ENCODE results near the gene TSNAXIP1.
A peak's percentile ranks its signal among the peaks of the same experiment; 100 is the strongest.

TSNAXIP1 gene

DNA sequence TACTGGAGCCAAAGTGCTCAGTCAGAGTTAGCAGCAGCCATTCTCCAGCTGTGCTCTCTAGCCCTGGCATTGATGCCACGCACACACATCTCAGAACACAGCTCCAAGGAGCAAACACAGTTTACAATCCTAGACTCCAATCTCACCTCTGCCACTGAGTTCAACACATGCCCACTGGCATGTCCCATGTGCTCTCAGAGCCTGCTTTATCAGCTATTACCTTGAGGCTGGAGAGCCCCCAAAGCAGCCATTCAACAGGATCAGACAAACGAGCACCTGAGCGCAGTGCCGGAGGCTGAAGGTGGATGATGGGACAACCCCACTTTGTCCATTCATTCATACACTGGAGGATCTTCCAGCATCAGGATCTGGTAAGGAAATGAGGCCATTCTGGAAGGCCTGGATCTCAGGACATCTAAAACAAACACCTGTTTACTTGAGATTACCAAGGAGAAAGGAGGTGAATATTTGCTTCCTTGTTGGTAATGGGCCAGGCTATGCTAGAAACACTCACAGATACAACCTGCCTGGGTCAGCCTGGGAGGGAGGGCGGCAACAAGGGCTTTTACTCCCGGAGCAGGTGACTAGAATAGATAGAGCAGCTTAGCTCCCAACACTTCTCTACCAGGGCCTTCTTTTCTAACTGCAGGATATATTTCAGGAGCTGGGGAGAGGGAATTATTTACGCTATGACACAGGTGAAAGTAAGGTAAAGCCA, 25.7 kb upstream of the TSNAXIP1 start:
- DNase-seq (ENCODE audit: low read depth, low spot score), result no peak
- H3K27ac ChIP-seq, result no peak overlapping the region

DNA sequence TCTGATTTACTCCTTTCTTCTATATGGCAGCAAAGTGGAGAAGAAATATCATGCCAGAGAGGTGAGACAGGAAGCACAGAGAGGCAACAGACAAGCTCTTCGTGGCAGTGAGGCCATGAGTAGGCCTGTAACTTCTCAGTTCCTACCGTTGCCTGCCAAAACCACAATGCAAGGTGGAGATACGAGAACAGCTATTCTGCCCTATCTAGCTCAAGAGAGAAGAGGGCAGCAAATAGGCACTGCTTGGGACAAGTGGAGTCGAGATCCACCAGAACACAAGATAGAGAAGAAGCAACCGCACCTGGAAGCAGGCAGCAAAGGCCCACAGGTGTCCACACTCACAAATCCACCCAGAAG, 25.1 kb upstream of the TSNAXIP1 start:
- DNase-seq (ENCODE audit: low read depth, low spot score), result no peak
- H3K27ac ChIP-seq, result no peak overlapping the region

DNA sequence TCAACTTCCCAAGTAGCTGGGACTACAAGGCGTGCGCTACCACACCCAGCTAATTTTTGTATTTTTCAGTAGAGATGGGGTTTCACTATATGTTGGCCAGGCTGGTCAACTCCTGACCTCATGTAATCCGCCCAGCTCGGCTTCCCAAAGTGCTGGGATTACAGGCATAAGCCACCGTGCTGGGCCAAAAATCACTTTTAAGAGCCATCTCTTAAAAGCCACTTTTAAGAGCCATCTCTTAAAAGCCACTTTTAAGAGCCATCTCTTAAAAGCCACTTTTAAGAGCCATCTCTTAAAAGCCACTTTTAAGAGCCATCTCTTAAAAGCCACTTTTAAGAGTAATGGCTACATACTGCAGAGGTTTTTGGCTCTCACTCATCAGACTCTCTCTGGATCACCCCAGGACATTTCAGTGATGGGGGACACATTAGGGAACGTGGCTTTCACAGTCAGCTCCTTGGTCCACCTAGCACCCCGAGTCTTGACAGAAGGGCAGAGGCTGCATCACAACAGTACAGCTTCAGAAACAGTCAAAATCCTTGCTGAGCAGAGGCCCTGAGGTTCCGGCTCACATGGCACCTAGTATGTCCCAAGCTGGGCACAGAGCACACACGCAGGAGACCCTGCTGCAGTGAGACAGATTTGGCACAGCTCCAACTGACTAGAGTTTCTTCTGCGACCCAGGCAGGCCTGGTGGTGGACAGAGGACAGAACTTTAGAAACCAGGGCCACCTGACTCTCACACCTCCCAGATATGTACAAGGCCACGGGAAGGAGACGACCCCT, 23.9 kb upstream of the TSNAXIP1 start:
- no peak overlapping the region for H3K27ac ChIP-seq
- DNase-seq (ENCODE audit: low read depth, low spot score), result no peak

DNA sequence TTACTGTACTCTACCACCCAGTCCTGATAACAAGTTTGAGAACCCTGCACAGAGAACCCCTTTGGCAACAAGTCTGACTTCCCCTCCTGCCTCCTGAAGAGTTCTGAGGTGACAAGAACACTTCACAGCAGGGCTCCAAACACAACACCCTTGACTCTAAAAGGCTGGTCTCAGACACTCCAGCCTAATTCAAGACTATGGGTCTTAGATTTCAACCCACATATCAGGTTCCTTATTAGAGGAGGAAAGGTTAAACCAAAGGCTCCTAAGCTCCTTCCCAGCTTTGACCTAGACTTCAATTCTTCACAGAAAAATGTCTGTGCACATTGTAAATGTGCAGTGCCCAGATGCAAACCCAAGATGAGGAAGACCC, 23.4 kb upstream of the TSNAXIP1 start:
- DNase-seq (ENCODE audit: low read depth, low spot score), result no peak
- no peak overlapping the region for H3K27ac ChIP-seq

GRCh38 chr16:67786491-67786890, 20.2 kb upstream of the TSNAXIP1 start:
- H3K27ac ChIP-seq, result no peak overlapping the region
- DNase-seq (ENCODE audit: low read depth, low spot score), result no peak

- no peak for DNase-seq (ENCODE audit: low read depth, low spot score)
- no peak overlapping the region for H3K27ac ChIP-seq
Observed at GRCh38 chr16:67790071-67790470, 16.6 kb upstream of the TSNAXIP1 start.

DNA sequence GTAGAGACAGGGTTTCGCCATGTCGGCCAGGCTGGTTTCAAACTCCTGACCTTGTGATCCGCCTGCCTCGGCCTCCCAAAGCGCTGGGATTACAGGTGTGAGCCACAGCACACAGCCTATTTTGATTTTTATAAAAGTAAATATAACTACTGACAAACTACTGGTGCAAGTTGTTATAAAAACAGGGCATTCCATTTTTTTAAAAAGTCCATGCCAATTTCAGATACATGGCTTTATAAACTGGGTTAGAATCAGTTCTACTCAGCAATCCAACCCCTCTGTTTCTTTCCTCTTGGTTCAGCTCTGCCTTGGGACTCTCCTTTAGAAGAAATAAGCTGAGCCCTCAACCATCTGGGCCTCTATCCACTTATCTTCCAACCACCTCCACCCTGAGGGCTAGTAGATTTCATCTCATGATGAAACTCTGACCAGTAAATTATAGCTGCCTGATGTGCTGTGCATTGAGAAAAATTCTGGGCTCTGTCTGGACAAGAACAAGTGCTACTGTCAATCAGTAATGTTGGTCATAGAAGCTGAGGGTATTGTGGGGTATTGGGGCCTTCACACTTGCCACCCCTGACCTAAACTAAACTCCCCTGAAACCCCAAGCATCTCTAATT, 10.5 kb upstream of the TSNAXIP1 start:
- peak overlapping the region; percentile 7 for H3K27ac ChIP-seq
- DNase-seq (ENCODE audit: low read depth, low spot score), result no peak

DNA sequence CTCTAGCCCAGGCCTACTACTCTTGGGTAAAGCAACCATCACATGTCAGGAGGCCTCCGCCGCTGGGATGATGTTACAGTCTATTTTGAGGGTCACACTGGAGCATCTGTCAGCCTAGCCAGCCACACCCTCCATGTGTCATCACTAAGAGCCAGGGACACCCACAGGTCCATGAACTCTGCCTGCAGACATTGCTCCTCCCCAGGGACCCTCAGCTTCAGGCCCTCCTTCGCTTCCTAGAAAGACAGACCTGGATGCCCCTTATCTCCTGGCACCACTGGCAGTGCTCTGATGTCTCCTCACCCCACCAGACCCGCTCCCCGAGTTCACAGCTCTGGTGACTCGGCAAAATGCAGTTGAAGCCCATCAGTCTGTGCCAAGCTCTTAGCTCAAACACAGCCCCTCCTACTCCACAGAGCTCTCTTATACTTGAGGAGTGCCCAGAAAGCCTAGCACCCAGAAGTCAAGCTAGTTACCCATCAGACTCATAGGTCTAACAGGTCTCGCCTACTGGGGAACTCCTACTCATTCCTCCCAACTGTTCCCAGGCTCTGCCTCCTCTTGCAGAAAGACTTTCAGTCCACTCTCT, 6.3 kb upstream of the TSNAXIP1 start:
- no peak overlapping the region for H3K27ac ChIP-seq
- DNase-seq (ENCODE audit: low read depth, low spot score), result no peak

DNA sequence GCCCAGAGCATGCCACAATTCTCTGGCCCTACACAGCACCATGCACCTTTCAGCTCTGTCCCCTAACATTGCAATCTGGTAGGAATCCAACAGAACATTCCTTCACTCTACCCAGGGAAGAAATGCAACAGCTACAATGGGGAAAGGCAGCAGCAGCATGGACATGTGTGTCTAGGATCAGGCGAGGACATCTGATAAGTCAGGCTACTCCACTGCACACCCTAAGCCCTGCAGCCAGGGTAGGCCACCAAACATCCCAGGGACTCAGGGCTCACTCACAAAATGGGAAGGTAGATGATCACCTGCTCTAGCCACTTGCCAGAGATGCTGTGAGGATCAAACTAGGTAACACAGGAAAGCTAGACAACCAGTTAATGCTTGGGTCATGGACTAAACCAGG, 5.4 kb upstream of the TSNAXIP1 start:
- H3K27ac ChIP-seq, result no peak overlapping the region
- DNase-seq (ENCODE audit: low read depth, low spot score), result no peak

DNA sequence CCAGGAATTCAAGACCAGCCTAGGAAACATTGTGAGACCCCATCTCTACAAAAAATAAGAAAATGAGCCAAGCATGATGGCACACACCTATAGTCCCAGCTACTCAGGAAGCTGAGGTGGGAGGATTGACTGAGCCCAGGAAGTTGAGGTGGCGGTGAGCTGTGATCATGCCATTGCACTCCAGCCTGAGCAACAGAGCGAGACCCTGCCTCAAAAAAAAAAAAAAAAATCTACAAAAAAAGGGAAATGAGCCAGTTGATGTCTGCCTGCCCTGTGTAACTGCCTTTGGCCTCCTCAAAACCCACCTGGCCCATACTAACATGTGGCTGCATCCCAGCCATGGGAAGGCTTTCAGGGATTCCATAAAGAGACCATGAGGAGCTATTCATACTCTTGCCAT, 4.8 kb upstream of the TSNAXIP1 start:
- DNase-seq (ENCODE audit: low read depth, low spot score), result no peak
- no peak overlapping the region for H3K27ac ChIP-seq

GRCh38 chr16:67803894-67804293, 2.8 kb upstream of the TSNAXIP1 start:
- DNase-seq (ENCODE audit: low read depth, low spot score), result no peak
- no peak overlapping the region for H3K27ac ChIP-seq

DNA sequence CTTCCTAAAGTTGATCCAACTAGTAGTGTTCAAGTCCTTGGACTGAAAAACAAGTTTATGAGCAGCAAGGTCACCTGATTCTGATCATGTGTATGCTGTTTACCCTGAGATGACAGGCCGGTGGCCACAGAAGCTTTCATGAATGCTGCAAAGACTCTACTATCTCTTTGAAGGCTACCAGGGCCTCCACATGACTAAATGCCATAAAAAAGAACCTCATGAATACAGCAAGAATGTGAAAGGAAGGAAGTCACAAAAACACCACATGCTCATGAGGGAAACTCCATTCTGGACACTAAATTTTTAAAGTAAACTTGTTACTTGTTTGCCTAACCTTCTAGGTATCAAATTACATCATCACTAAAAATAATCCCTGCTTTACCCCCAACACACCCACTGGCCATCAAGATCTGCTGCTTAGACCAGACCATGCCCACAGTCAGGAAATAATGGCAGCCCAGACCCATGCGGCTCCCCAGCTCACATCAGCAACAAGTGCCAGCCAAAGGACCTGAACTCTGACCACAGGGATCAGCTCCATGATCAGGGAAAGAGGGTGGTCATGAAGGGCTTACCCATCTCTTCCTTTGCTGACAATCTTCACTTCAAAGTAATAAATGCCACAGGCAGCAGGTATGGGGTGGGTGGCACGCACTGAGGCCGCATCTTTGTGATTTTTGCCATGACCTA, 1.7 kb upstream of the TSNAXIP1 start:
- DNase-seq (ENCODE audit: low read depth, low spot score), result no peak
- H3K27ac ChIP-seq, result no peak overlapping the region

DNA sequence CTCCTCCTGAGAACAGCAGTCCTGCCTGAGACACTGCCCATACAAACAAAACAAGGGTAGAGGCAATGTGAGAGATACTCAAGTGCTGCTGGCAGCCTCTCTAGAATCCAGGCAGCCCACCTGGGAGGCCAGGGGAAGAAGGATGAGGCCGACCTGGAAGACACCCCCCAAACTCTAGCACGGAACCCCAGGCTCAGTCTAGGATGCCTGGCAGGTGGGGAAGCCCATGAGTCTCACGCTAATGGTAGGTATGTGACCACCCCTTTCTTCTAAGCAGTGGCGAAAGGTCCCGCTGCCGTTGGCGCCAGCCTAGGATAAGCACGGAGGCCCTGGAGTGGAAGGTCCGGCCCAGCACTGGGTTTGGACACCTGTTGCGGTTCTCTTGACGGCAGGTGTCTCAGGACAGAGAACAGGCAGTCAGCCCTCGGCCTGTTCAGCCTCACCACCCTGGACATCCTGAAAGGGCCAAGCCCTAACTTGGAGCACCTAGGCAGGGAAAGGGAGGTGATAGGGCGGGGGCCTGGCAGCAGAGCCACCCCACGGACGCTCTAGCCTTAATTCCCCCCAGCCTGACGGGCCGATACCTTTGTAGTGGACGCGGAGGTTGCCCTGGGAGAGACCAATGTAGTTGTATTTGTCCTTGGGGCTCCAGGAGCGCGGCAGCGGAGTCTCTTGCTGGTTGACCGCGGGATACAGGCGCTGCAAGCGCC, 816 bp upstream of the TSNAXIP1 start:
- H3K27ac ChIP-seq, result peak overlapping the region; percentile 37
- no peak for DNase-seq (ENCODE audit: low read depth, low spot score)

DNA sequence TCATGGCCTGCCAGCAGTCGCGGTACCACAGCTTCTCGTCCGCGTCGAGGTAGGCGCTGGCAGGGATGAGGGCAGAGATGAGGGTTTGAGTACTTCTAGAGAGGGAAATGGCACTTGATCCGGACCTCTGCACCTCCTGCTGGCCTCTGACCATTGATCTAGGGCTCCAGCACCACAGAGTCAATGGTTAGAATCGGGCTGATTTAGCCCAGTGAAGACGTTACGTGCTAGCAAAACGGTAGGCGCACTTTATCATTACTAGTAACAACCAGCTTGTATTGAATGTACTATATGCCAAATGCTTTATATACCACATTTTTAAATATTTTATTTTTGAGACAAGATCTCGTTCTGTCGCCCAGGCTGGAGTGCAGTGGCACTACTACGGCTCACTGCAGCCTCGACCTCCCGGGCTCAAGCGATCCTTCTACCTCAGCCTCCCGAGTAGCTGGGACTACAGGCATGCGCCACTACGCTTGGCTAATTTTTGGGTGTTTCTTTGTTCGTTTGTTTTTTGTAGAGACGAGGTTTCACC, 526 bp downstream of the TSNAXIP1 start:
- H3K27ac ChIP-seq, result no peak overlapping the region
- DNase-seq (ENCODE audit: low read depth, low spot score), result no peak

- DNase-seq (ENCODE audit: low read depth, low spot score), result no peak
- no peak overlapping the region for H3K27ac ChIP-seq
Observed at GRCh38 chr16:67811899-67812298, 5.2 kb downstream of the TSNAXIP1 start.

- H3K27ac ChIP-seq, result no peak overlapping the region
- DNase-seq (ENCODE audit: low read depth, low spot score), result no peak
Observed at GRCh38 chr16:67814567-67814966, 7.9 kb downstream of the TSNAXIP1 start.

DNA sequence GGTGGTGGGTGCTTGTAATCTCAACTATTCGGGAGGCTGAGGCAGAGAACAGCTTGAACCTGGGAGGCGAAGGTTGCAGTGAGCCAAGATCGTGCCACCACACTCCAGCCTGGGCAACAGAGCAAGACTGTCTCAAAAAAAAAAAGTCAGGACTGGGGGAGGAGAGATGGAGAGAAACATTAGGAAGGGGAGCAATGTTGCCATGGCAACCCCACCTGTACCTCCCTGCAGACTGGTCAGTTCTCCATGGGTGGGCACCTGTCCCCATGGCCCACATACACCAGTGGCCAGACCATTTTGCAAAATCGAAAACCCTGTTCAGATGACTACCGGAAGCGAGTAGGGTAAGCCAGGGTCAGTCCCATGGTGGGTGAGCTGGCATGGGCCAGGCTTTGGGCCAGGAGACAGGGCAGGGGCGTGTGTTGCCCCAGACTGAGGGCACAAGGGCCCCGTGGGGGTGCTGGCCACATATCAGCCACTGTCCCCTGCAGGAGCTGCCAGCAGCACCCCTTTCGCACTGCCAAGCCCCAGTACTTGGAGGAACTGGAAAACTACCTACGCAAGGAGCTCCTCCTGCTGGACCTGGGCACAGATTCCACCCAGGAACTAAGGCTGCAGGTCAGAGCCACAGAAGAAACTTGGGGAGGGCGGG, 14.0 kb downstream of the TSNAXIP1 start:
- no peak for DNase-seq (ENCODE audit: low read depth, low spot score)
- H3K27ac ChIP-seq, result no peak overlapping the region

GRCh38 chr16:67822511-67822910, 15.8 kb downstream of the TSNAXIP1 start:
- DNase-seq (ENCODE audit: low read depth, low spot score), result no peak
- H3K27ac ChIP-seq, result no peak overlapping the region

DNA sequence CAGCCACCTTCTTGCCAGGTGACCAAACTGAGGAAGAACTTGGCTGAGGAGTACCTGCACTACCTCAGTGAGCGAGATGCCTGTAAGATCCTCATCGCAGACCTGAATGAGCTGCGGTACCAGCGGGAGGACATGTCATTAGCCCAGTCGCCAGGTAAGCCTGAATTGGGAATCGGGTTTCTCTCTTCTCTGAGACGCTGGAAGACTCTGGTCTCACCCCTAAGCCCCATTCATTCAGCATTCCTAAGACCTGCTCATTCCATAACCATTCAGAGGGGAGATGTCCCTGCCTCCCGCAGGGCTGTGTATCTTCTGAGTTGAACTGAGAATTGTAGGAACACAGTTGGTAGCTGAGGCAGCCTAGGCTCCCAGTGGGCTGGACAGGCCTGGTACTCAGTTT, 18.4 kb downstream of the TSNAXIP1 start:
- no peak for DNase-seq (ENCODE audit: low read depth, low spot score)
- H3K27ac ChIP-seq, result no peak overlapping the region

Data from epithelial cell of prostate (primary cell).